A549 (cell line): ENCODE measurements around the gene PAM. TPM values are rescaled to one million over a fixed set of nuclear protein-coding genes. Genes with fewer than 3 reads are reported as not detected.

Experiments used
- ATAC-seq, 2 experiments: fragments of 200-7000 bp in 1 of 2; fragments of >200 bp in 1 of 2; cut with Nextera tagmentation in 1 of 2; cut with Tn5 transposase in 1 of 2; 3 replicates each; pipeline versions ENCODE4 v1.8.0 to v1.9.1; 2018 to 2020; ENCODE audit warnings: mild to moderate bottlenecking in 1 of 2, moderate library complexity in 1 of 2
- CTCF ChIA-PET: fragments of 300-600 bp; sonication (Branson Sonifier 250); formaldehyde crosslinking; extraction: SDS; loops from one replicate; lab custom pipeline; 2021; ENCODE audit warnings: antibody characterized with exemption, inconsistent platforms; lab: Yijun Ruan, JAX
- POLR2A ChIA-PET: fragments of 350-600 bp; formaldehyde crosslinking; extraction: SDS; loops from one replicate; lab custom pipeline; 2021; ENCODE audit warnings: antibody characterized with exemption, inconsistent platforms; lab: Yijun Ruan, JAX
- DNase-seq, 2 experiments: peaks; one replicate each; pipeline versions ENCODE4 v3.0.0 to v3.0.0-alpha.2; 2011 to 2016; ENCODE audit warnings: low read depth in 1 of 2, low spot score in 1 of 2
- FAIRE-seq: peaks from 2 replicates; lab custom pipeline; 2011; peaks lifted over from hg19 to GRCh38; lab: Jason Lieb, UNC
- H3K27ac ChIP-seq, 2 experiments: fragments of >200 bp; sonication (Bioruptor Twin); formaldehyde crosslinking; 3 replicates each; pipeline ENCODE4 v1.5.1; 2016 to 2017
- H3K4me1 ChIP-seq: fragments of >200 bp; sonication (Bioruptor Twin); formaldehyde crosslinking; 3 replicates; pipeline ENCODE4 v1.6.1; 2016
- H3K4me2 ChIP-seq: fragments of >200 bp; sonication (Bioruptor Twin); formaldehyde crosslinking; 3 replicates; pipeline ENCODE4 v1.6.1; 2016
- H3K4me3 ChIP-seq: fragments of >200 bp; sonication (Bioruptor Twin); formaldehyde crosslinking; 3 replicates; pipeline ENCODE4 v1.5.1; 2016
- H3K9me3 ChIP-seq: fragments of >200 bp; sonication (Bioruptor Twin); formaldehyde crosslinking; 3 replicates; pipeline ENCODE4 v1.6.1; 2016
- ATOH8 ChIP-seq: fragments of 250-450 bp; sonication (Bioruptor Pico); IDR thresholded peaks from 2 replicates; pipeline ENCODE4 v1.5.0; 2020; ENCODE audit warnings: low read depth, mild to moderate bottlenecking, moderate library complexity
- BCL3 ChIP-seq: fragments of >200 bp; sonication (Bioruptor Twin); formaldehyde crosslinking; IDR thresholded peaks from 3 replicates; pipeline ENCODE4 v1.6.1; 2016
- CBX2 ChIP-seq: fragments of 200-600 bp; sonication (generic); IDR thresholded peaks from 2 replicates; pipeline ENCODE4 v1.6.1; 2016; ENCODE audit warnings: low read depth, mild to moderate bottlenecking, borderline replicate concordance
- CHD2 ChIP-seq: fragments of 150-350 bp; IDR thresholded peaks from 2 replicates; pipeline ENCODE4 v1.6.1; 2014; ENCODE audit warnings: low read length; ENCODE audit not compliant: partially characterized antibody
- EHF ChIP-seq: fragments of 250-450 bp; sonication (Bioruptor Pico); IDR thresholded peaks from 2 replicates; pipeline ENCODE4 v1.5.0; 2020; ENCODE audit warnings: mild to moderate bottlenecking
- FOSB ChIP-seq: fragments of 250-450 bp; sonication (Bioruptor Pico); IDR thresholded peaks from 2 replicates; pipeline ENCODE4 v1.5.0; 2020; ENCODE audit warnings: mild to moderate bottlenecking, moderate library complexity
- FOSL2 ChIP-seq, 2 experiments: fragments of 450-650 bp in 1 of 2; fragments of >200 bp in 1 of 2; sonication (Bioruptor Twin) in 1 of 2; formaldehyde crosslinking; IDR thresholded peaks; 2 replicates each; pipeline versions ENCODE4 v1.5.0 to v1.6.1; 2016 to 2020; ENCODE audit warnings: mild to moderate bottlenecking in 1 of 2, moderate library complexity in 1 of 2
- GATA3 ChIP-seq: IDR thresholded peaks from 2 replicates; pipeline ENCODE4 v1.6.1; 2012; ENCODE audit warnings: borderline replicate concordance
- HOXB13 ChIP-seq: fragments of 250-450 bp; sonication (Bioruptor Pico); IDR thresholded peaks from 2 replicates; pipeline ENCODE4 v1.5.0; 2020; ENCODE audit warnings: low read depth, mild to moderate bottlenecking, moderate library complexity
- HOXB5 ChIP-seq: fragments of 250-450 bp; sonication (Bioruptor Pico); IDR thresholded peaks from 2 replicates; pipeline ENCODE4 v1.5.0; 2020; ENCODE audit warnings: mild to moderate bottlenecking, moderate library complexity
- JUN ChIP-seq, 2 experiments: fragments of >200 bp; sonication (Bioruptor Twin); formaldehyde crosslinking; IDR thresholded peaks; 2 replicates in 1 of 2; 3 replicates in 1 of 2; pipeline ENCODE4 v1.6.1; 2016 to 2017
- KDM1A ChIP-seq: fragments of 200-600 bp; sonication (generic); IDR thresholded peaks from 2 replicates; pipeline ENCODE4 v1.6.1; 2016; ENCODE audit warnings: low read depth, mild to moderate bottlenecking
- KDM5A ChIP-seq: fragments of 200-600 bp; sonication (generic); IDR thresholded peaks from 2 replicates; pipeline ENCODE4 v1.6.1; 2016; ENCODE audit warnings: antibody characterized with exemption, mild to moderate bottlenecking
- MAFK ChIP-seq: fragments of 450-650 bp; IDR thresholded peaks from 2 replicates; pipeline ENCODE4 v1.6.1; 2014; ENCODE audit not compliant: partially characterized antibody
- MAZ ChIP-seq: fragments of 150-350 bp; IDR thresholded peaks from 2 replicates; pipeline ENCODE4 v1.6.1; 2014; ENCODE audit warnings: antibody characterized with exemption, low read depth, low read length, borderline replicate concordance
- MYC ChIP-seq: IDR thresholded peaks from 2 replicates; pipeline ENCODE4 v1.6.1; 2012; ENCODE audit warnings: mild to moderate bottlenecking, inconsistent platforms, low read length, improper control_type of control experiment, borderline replicate concordance
- NPAS2 ChIP-seq: fragments of 250-450 bp; sonication (Bioruptor Pico); IDR thresholded peaks from 2 replicates; pipeline ENCODE4 v1.8.0; 2022; ENCODE audit warnings: mild to moderate bottlenecking, moderate library complexity, borderline replicate concordance
- PBX3 ChIP-seq: IDR thresholded peaks from 2 replicates; pipeline ENCODE4 v1.6.1; 2012
- PHF8 ChIP-seq: fragments of 200-600 bp; sonication (generic); IDR thresholded peaks from 2 replicates; pipeline ENCODE4 v1.6.1; 2016; ENCODE audit warnings: low read depth, mild to moderate bottlenecking, antibody characterized with exemption, moderate library complexity, borderline replicate concordance
- RARB ChIP-seq: fragments of 250-450 bp; sonication (Bioruptor Pico); IDR thresholded peaks from 2 replicates; pipeline ENCODE4 v1.8.0; 2021; ENCODE audit warnings: mild to moderate bottlenecking, moderate library complexity
- RCOR1 ChIP-seq: fragments of 150-350 bp; IDR thresholded peaks from 2 replicates; pipeline ENCODE4 v1.6.1; 2014; ENCODE audit warnings: antibody characterized with exemption, low read length, low read depth
- SMC3 ChIP-seq: fragments of >200 bp; sonication (Bioruptor Twin); formaldehyde crosslinking; IDR thresholded peaks from 3 replicates; pipeline ENCODE4 v1.6.1; 2018; ENCODE audit warnings: inconsistent platforms
- TFCP2L1 ChIP-seq: fragments of 250-450 bp; sonication (Bioruptor Pico); IDR thresholded peaks from 2 replicates; pipeline ENCODE4 v1.5.0; 2021; ENCODE audit warnings: mild to moderate bottlenecking
- USF2 ChIP-seq: fragments of 450-650 bp; IDR thresholded peaks from 2 replicates; pipeline ENCODE4 v1.6.1; 2014; ENCODE audit warnings: antibody characterized with exemption
- ZC3H11A ChIP-seq: fragments of 450-650 bp; IDR thresholded peaks from 2 replicates; pipeline ENCODE4 v1.6.1; 2014; ENCODE audit warnings: antibody characterized with exemption, mild to moderate bottlenecking
- ZSCAN20 ChIP-seq: fragments of 250-450 bp; sonication (Bioruptor Pico); IDR thresholded peaks from 2 replicates; pipeline ENCODE4 v1.8.0; 2022; ENCODE audit warnings: mild to moderate bottlenecking, moderate library complexity
- WGBS: methylation state at CpG from one replicate; pipeline ENCODE4 v1.1.6; 2017; ENCODE audit errors: missing lambda C conversion rate; 5-methylcytosine and 5-hydroxymethylcytosine counted together
- polyA plus RNA-seq, 4 experiments: library from polyadenylated mRNA; depleted of rRNA in 3 of 4; stranded (reverse); fragments of >200 nt; fragmentation: RNase III in 1 of 4; extraction: RNeasy Plus Mini Kit Qiagen cat#74134 plus additional on column Dnase treatment in 1 of 4; gene quantifications; 2 replicates in 3 of 4; 3 replicates in 1 of 4; pipeline ENCODE4 v1.2.3, GENCODE V29; 2011 to 2017

The PAM gene
- polyA plus RNA-seq, 2 of the 4 experiments (the other 2 are of a cell fraction) = 21.5 to 25.1 TPM

GRCh38 chr5:102796498-102796897, 41.4 kb downstream of the PAM start (continued):
- no peak for TF ChIP-seq ZSCAN20 (CRISPR knock-in tag)

- Histone ChIP-seq H3K9me3 (no peaks in the 10 kb centered on the region), H3K4me3 (no peak overlapping the region)
- ATAC-seq (no peak), FAIRE-seq (no peak)
- POLR2A ChIA-PET = no interaction called here
- 63% methylated on average over 1 of the region's 1 CpG for WGBS
- TF ChIP-seq EHF (CRISPR knock-in tag) (no peak), CBX2 (no peak), ZC3H11A (no peak), KDM1A (no peak), BCL3 (no peak), PHF8 (no peak), GATA3 (no peak), MAFK (no peak), MAZ (no peak), NPAS2 (CRISPR knock-in tag) (no peak), HOXB13 (CRISPR knock-in tag) (no peak), MYC (no peak), KDM5A (no peak), ATOH8 (CRISPR knock-in tag) (no peak), PBX3 (no peak), SMC3 (no peak), FOSL2 (IDR thresholded peaks at IDR 0.05) (no peak), FOSL2 (CRISPR knock-in tag; IDR thresholded peaks at IDR 0.05) (no peak), RARB (CRISPR knock-in tag) (no peak)
- TF ChIP-seq, all 56 proteins: peak for 0
- CTCF ChIA-PET = interaction anchor here (3.2 kb wide), 1 partner anchor 17 kb away, joined by 8 read pairs; no protein-coding TSS in a partner anchor
- DNase-seq = no peak
- H3K27ac ChIP-seq = no peak overlapping the region
- H3K4me1 ChIP-seq = peaks cover 10% of the 10 kb centered on the region; the same call in 2 of the 3 replicates
- no peak overlapping the region for H3K4me2 ChIP-seq
Observed at GRCh38 chr5:102797322-102797884, 42.3 kb downstream of the PAM start.

GRCh38 chr5:102798104-102798785, 43.1 kb downstream of the PAM start:
- ATAC-seq = no peak
- Histone ChIP-seq H3K4me3 (no peak overlapping the region), H3K9me3 (no peaks in the 10 kb centered on the region), H3K27ac (no peak overlapping the region), H3K4me1 (peaks cover 10% of the 10 kb centered on the region; the same call in 2 of the 3 replicates), H3K4me2 (no peak overlapping the region)
- ChIA-PET CTCF (interaction anchor here (3.2 kb wide), 1 partner anchor 18 kb away, joined by 8 read pairs; no protein-coding TSS in a partner anchor), POLR2A (no interaction called here)
- 61% methylated on average over 5 of the region's 5 CpGs for WGBS
- DNase-seq = no peak
- no peak for FAIRE-seq
- no peak for TF ChIP-seq CHD2
- TF ChIP-seq ATOH8 (CRISPR knock-in tag) = no peak
- no peak for TF ChIP-seq GATA3
- TF ChIP-seq FOSB = no peak
- no peak for TF ChIP-seq RCOR1
- no peak for TF ChIP-seq USF2
- no peak for TF ChIP-seq TFCP2L1
- no peak for TF ChIP-seq JUN (IDR thresholded peaks at IDR 0.05)
- TF ChIP-seq FOSL2 (IDR thresholded peaks at IDR 0.05) = no peak
- TF ChIP-seq FOSL2 (CRISPR knock-in tag; IDR thresholded peaks at IDR 0.05) = no peak
- TF ChIP-seq HOXB5 = no peak
- TF ChIP-seq SMC3 = no peak
- no peak for TF ChIP-seq ZC3H11A
